Measurements from ENCODE around the gene AGPAT3. TPM values are rescaled to one million over a fixed set of nuclear protein-coding genes. Genes with fewer than 3 reads are reported as not detected.
A peak's percentile ranks its signal among the peaks of the same experiment; 100 is the strongest.

Gene AGPAT3
- total RNA-seq, 1 experiment from 2014 or later: 13.0 TPM

DNA sequence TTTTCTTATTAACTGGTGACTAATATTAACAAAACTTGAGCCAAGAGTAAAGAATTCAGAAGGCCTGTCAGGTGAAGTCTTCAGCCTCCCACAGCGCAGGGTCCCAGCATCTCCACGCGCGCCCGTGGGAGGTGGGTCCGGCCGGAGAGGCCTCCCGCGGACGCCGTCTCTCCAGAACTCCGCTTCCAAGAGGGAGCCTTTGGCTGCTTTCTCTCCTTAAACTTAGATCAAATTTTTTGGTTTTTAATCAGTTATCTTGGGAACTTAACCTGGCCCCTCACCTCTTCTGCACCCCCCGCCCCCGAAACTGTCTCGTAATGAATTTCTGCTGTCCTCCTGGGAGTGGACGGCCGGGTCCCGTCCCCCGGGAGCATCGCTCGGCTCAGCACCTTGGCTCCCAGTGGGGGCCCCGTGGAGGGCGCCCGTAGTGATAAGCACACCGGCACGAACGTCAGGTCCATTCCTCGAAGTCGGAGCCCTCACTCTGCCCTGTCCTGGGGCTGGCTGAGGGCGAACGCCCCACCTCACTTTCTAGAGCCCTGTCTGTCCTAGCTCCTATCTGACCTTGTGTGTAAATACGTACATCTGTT lies 117.6 kb downstream of the AGPAT3 start:
- no peaks in the 10 kb centered on the region for H3K36me3 Mint-ChIP-seq (ENCODE audit: insufficient read depth in 1 of 3, low read depth in 3 of 3)

More for the DNA sequence above, 117.6 kb downstream of the AGPAT3 start:
- no peak overlapping the region for H2AFZ ChIP-seq (ENCODE audit: low read length)
- no peaks in the 10 kb centered on the region; the same call in 1 of the 2 replicates for H3K4me1 ChIP-seq (ENCODE audit: insufficient read depth, low read length)
- H3K23ac ChIP-seq (ENCODE audit: insufficient read length, low read depth, low read length): no peak overlapping the region
- H2BK12ac ChIP-seq (ENCODE audit: insufficient read length, low read depth, low read length): no peak overlapping the region
- H3K4ac ChIP-seq (ENCODE audit: low read depth, low read length): no peak overlapping the region
- H3K27ac ChIP-seq (ENCODE audit: insufficient read length, low read depth, low read length): no peak overlapping the region
- Mint-ChIP-seq H3K27me3 (ENCODE audit: low read depth) (no peaks in the 10 kb centered on the region), H3K4me3 (no peak overlapping the region), H3K27ac (peak overlapping the region in 1 of 3 experiments; percentile 82; a peak in 3 of 7 replicates), H3K9me3 (no peaks in the 10 kb centered on the region), H3K4me1 (peaks cover 20 to 24% of the 10 kb centered on the region in 2 experiments)
- H4K5ac ChIP-seq (ENCODE audit: insufficient read length, low read depth, low read length): no peak overlapping the region
- H2BK15ac ChIP-seq (ENCODE audit: low read depth, low read length): no peak overlapping the region
- no peak overlapping the region for H3T11ph ChIP-seq (ENCODE audit: low read length)
- H4K20me1 ChIP-seq (ENCODE audit: control insufficient read depth, insufficient read depth, insufficient read length): no peaks in the 10 kb centered on the region
- H3K18ac ChIP-seq (ENCODE audit: insufficient read length, low read depth, low read length): no peak overlapping the region
- H4K91ac ChIP-seq (ENCODE audit: insufficient read length, low read depth, low read length): no peak overlapping the region
- no peak overlapping the region for H3K4me2 ChIP-seq (ENCODE audit: insufficient read depth, insufficient read length, low read length)
- no peak overlapping the region for H2BK20ac ChIP-seq (ENCODE audit: low read depth, low read length, poor library complexity, severe bottlenecking)
- no peak overlapping the region for H2AK5ac ChIP-seq (ENCODE audit: insufficient read length, low read length)
- H3K14ac ChIP-seq (ENCODE audit: insufficient read depth, low read length): no peak overlapping the region
- TF ChIP-seq, protein P1, sequence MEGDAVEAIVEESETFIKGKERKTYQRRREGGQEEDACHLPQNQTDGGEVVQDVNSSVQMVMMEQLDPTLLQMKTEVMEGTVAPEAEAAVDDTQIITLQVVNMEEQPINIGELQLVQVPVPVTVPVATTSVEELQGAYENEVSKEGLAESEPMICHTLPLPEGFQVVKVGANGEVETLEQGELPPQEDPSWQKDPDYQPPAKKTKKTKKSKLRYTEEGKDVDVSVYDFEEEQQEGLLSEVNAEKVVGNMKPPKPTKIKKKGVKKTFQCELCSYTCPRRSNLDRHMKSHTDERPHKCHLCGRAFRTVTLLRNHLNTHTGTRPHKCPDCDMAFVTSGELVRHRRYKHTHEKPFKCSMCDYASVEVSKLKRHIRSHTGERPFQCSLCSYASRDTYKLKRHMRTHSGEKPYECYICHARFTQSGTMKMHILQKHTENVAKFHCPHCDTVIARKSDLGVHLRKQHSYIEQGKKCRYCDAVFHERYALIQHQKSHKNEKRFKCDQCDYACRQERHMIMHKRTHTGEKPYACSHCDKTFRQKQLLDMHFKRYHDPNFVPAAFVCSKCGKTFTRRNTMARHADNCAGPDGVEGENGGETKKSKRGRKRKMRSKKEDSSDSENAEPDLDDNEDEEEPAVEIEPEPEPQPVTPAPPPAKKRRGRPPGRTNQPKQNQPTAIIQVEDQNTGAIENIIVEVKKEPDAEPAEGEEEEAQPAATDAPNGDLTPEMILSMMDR (conservative IDR thresholded peaks at IDR 0.05): no peak
- no CpG with 5 or more reads among the region's 32 CpGs for WGBS (ENCODE audit: extremely low coverage, insufficient read length, low lambda C conversion rate)
- H3K9me3 ChIP-seq (ENCODE audit: control insufficient read depth, low read depth, low read length): no peaks in the 10 kb centered on the region
- H3K27me3 ChIP-seq (ENCODE audit: insufficient read depth, low read length): no peaks in the 10 kb centered on the region
- no peaks in the 10 kb centered on the region for H3K79me2 ChIP-seq (ENCODE audit: insufficient read depth, low read length)
- H3K9ac ChIP-seq (ENCODE audit: extremely low read depth, insufficient read length, low read length): no peak overlapping the region
- no peak overlapping the region for H2BK5ac ChIP-seq (ENCODE audit: insufficient read length, low read length)
- no peak overlapping the region for H3K56ac ChIP-seq (ENCODE audit: insufficient read length, low read depth, low read length)
- H2BK120ac ChIP-seq (ENCODE audit: low read depth, low read length, poor library complexity, severe bottlenecking): no peak overlapping the region
- peaks cover 3% of the 10 kb centered on the region for H3K23me2 ChIP-seq (ENCODE audit: insufficient read length, low read depth, low read length, poor library complexity, severe bottlenecking)
- H3K79me1 ChIP-seq (ENCODE audit: insufficient read depth, low read depth, low read length, poor library complexity, severe bottlenecking): no peaks in the 10 kb centered on the region
- H4K8ac ChIP-seq (replicated peaks; ENCODE audit: insufficient read length, low read depth, low read length): no peak overlapping the region
- DNase-seq: no peak
